HFF-Myc (cell line): ENCODE measurements around the gene MMRN2.

Source experiments
- DNase-seq: peaks from one replicate; pipeline ENCODE4 v3.0.0-alpha.2; 2011; ENCODE audit warnings: low read depth; ENCODE audit errors: extremely low read depth
- H3K4me3 ChIP-seq: replicated peaks from 2 replicates; pipeline ENCODE4 v1.5.1; 2011; ENCODE audit warnings: low read depth, mild to moderate bottlenecking, control low read depth, low read length
- TF ChIP-seq, protein P1 (sequence below): IDR thresholded peaks from 2 replicates; pipeline ENCODE4 v1.5.1; 2012; ENCODE audit warnings: mild to moderate bottlenecking, low read depth, low read length, control low read depth; ENCODE audit errors: missing control alignments

MMRN2 gene

DNA sequence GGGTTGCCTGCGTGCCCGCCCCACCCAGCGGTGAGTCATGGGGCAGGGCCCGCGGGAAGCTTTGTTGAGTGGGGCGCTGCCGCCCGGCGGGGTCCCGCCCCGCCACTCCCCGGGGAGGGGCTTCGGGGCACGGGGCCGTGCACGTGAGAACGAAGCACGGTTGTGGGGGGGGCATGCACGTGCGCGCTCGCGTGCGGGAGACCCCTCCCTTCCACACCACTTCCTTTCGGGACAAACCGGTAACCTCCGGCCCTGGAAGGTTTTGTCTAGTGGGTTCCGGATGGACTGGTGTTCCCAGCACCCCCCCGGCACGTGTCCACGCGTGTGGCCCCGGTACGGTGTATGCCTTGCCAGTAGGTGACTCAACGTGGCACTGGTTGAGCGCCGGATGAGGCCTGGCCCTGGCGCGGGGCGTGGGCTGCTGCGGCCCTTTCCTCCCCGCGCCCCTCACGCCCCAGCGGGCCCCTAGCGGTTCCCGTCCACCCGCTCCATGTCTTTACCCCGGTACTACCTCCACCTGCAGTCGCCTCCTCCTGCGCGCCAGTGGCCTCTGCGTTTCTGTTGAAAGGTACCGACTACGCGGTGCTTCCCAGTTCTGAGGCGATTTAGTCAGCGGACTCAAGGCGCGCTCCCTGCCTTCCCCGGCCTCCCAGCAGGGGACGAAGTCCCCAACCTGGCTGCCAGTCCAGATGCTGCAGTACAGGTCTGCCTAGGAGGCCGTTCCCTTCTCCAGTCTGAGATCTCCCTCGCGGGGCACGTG, 14.0 kb upstream of the MMRN2 start:
- peak overlapping the region; percentile 61 for H3K4me3 ChIP-seq
- TF ChIP-seq, protein P1, sequence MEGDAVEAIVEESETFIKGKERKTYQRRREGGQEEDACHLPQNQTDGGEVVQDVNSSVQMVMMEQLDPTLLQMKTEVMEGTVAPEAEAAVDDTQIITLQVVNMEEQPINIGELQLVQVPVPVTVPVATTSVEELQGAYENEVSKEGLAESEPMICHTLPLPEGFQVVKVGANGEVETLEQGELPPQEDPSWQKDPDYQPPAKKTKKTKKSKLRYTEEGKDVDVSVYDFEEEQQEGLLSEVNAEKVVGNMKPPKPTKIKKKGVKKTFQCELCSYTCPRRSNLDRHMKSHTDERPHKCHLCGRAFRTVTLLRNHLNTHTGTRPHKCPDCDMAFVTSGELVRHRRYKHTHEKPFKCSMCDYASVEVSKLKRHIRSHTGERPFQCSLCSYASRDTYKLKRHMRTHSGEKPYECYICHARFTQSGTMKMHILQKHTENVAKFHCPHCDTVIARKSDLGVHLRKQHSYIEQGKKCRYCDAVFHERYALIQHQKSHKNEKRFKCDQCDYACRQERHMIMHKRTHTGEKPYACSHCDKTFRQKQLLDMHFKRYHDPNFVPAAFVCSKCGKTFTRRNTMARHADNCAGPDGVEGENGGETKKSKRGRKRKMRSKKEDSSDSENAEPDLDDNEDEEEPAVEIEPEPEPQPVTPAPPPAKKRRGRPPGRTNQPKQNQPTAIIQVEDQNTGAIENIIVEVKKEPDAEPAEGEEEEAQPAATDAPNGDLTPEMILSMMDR = no peak
- no peak for DNase-seq

DNA sequence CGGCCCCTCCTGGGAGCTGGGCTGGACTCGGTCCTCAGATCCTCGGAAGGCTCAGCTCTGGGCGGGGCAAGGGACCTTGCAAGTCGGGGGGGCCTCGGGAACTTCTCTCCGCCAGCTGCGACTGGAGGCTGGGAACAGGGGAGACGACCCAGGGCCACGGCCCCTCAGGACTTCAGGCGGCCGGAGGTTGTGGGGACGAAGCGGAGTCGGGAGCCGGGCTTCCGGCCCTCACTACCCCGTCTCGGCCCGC, 13.5 kb upstream of the MMRN2 start:
- DNase-seq = no peak
- H3K4me3 ChIP-seq = peak overlapping the region; percentile 61
- TF ChIP-seq, protein P1 = no peak

DNA sequence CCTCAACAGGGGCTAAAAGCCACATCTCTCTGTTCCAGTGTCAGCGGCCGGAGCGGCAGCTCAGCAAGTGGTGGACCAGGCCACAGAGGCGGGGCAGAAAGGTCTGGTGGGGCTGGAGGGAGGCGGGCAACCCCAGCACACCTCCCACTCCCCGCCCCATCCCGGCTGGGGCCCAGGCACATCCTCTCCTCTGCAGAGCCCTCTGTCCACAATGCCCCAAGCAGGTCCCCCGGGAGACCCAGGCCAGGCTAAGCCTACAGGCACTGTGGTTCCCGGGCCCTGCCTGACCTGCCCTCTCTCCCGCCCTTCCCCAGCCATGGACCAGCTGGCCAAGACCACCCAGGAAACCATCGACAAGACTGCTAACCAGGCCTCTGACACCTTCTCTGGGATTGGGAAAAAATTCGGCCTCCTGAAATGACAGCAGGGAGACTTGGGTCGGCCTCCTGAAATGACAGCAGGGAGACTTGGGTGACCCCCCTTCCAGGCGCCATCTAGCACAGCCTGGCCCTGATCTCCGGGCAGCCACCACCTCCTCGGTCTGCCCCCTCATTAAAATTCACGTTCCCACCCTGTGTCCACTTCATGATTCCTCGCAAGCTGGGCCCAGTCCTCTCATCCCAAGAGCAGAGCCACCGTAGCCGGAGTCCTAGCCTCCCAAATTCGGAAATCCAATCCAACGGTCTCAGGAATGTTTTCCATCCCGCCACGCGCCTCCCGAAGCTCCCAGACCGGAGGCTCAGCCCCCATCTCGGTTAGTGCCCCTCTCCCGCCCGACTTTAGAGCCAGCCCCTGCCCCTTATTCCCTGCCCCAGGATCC, 13.0 kb upstream of the MMRN2 start:
- peak overlapping the region; percentile 61 for H3K4me3 ChIP-seq
- TF ChIP-seq, protein P1 = no peak
- DNase-seq = no peak

DNA sequence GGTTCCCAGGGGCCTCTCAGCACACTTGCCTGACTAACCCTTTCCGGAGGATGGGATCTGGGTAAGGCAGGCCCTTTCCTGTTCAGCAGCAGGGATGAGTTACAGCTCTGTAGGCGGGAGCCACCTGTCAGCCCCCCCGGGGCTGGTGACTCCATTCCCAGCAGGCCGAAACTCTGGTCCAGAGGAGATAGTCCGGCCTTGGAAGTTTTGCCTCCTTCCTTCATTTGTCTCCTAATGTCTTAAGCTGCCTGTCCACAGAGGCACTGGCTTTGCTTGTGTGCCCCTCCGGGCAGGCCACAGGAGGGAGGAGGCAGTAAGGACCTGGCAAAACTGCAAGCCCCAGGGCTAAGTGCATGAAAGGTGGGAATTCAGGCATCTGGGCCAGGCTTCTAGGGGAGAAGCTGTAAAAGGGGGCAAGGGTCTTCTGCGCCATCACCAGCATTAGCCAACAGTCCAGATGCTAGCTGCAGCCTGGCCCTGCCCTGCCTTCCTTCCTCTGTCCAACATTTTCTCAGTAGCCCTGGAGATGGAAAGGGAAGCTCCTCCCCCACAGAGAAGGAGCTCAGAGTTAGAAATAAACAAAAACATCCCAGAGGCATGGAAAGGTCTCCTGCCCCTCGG, 12.1 kb upstream of the MMRN2 start:
- TF ChIP-seq, protein P1 = no peak
- DNase-seq = no peak
- H3K4me3 ChIP-seq = peak overlapping the region; percentile 61

DNA sequence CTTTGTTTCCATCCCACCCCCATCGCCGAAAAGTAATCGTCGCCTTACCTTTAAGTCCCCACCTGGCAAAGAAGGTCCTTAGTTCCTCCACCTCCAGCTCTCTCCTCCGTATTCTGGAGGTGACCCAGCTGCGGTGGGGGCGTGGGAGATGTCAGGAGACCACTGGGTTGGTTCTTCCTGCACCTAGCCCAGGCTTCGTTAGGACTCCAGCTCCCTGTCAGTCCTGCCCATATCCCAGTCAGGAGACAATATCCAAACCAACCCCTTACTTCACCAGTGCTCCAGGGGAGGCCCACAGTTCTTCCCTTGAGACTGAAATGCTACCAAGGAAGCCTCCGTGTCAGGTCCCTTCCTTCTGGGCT, 11.6 kb upstream of the MMRN2 start:
- peak overlapping the region; percentile 30 for H3K4me3 ChIP-seq
- TF ChIP-seq, protein P1 = no peak
- DNase-seq = no peak

DNA sequence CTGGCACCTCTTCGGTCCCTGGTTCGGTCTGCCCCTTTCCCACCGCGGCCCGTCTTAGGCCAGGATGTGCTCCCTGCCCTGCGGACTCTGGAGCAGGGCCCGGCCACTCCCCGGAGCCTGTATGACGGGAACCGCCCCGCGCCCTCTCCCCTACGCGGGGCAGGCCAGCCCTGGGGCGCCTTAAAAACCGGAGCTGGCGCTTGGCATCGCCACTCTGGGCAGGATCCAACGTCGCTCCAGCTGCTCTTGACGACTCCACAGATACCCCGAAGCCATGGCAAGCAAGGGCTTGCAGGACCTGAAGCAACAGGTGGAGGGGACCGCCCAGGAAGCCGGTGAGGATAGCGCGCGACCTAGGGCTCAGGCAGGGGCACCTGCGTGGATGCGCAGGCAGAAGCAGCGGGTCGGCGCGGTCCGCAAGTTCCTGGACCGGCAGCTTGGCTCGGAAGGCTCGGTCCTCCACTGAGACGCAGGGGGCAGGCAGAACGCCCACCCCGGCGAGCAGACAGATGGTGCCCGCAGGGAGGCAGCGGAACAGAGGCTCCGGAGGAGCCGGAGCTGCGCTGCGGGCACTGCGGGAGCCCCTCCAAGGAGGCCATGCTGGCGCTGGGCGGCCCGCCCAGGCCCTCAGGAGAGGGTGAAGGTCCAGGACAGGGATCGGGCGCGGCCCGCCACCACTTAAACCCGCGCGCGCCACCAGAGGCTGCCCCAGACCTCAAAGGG, 11.0 kb upstream of the MMRN2 start, which contains the start of gene ADIRF:
Gene ADIRF, plus strand, starts transcription at position 212 of the 723 bp plus-strand sequence. Its CDS starts 63 bp downstream, at position 275.
- TF ChIP-seq, protein P1 = no peak
- H3K4me3 ChIP-seq = peak within 1 kb of the TSS; percentile 30

More for the DNA sequence above, 11.0 kb upstream of the MMRN2 start, which contains the start of gene ADIRF:
- DNase-seq = no peak
